22Rv1 (cell line): ENCODE results near the gene HSP90B1.

Experiments used
- H3K27ac ChIP-seq: fragments of 450-650 bp; 2 replicates; pipeline ENCODE4 v1.5.1; 2017
- CTCF ChIP-seq: fragments of 450-650 bp; IDR thresholded peaks from 2 replicates; pipeline ENCODE4 v1.5.1; 2017; ENCODE audit warnings: mild to moderate bottlenecking
- ZFX ChIP-seq: fragments of 450-650 bp; IDR thresholded peaks from 2 replicates; pipeline ENCODE4 v1.6.1; 2017; ENCODE audit warnings: antibody characterized with exemption, borderline replicate concordance

Gene HSP90B1

GRCh38 chr12:103973909-103974308 lies 43.7 kb downstream of the HSP90B1 start:
- no peak overlapping the region for H3K27ac ChIP-seq
- TF ChIP-seq ZFX: no peak
- TF ChIP-seq CTCF: no peak

GRCh38 chr12:103975368-103975767 lies 45.2 kb downstream of the HSP90B1 start:
- H3K27ac ChIP-seq: no peak overlapping the region
- TF ChIP-seq ZFX (no peak), CTCF (no peak)

GRCh38 chr12:103978384-103978982 lies 48.3 kb downstream of the HSP90B1 start:
- TF ChIP-seq ZFX: no peak
- TF ChIP-seq CTCF: no peak
- H3K27ac ChIP-seq: no peak overlapping the region

GRCh38 chr12:103986829-103987228 lies 56.6 kb downstream of the HSP90B1 start:
- no peak overlapping the region for H3K27ac ChIP-seq
- TF ChIP-seq CTCF (no peak), ZFX (no peak)

GRCh38 chr12:103994235-103994634 lies 64.0 kb downstream of the HSP90B1 start:
- TF ChIP-seq ZFX: no peak
- TF ChIP-seq CTCF: no peak
- no peak overlapping the region for H3K27ac ChIP-seq

- no peak for TF ChIP-seq ZFX
- H3K27ac ChIP-seq: no peak overlapping the region
Observed at GRCh38 chr12:103996595-103996994, 66.4 kb downstream of the HSP90B1 start.

GRCh38 chr12:103997286-103997900 lies 67.2 kb downstream of the HSP90B1 start:
- TF ChIP-seq CTCF (no peak), ZFX (no peak)
- no peak overlapping the region for H3K27ac ChIP-seq
